BE2C (cell line): ENCODE results near the gene BMP6.

Experiments
- DNase-seq: peaks from one replicate; pipeline ENCODE4 v3.0.0-alpha.2; 2020
- H3K27me3 ChIP-seq: fragments of 250-450 bp; sonication (Bioruptor Pico); 2 replicates; pipeline ENCODE4 v1.5.1; 2020; ENCODE audit warnings: mild to moderate bottlenecking
- H3K36me3 ChIP-seq: fragments of 250-450 bp; sonication (Bioruptor Pico); 2 replicates; pipeline ENCODE4 v1.5.1; 2020; ENCODE audit warnings: mild to moderate bottlenecking
- H3K4me1 ChIP-seq: fragments of 250-450 bp; sonication (Bioruptor Pico); 2 replicates; pipeline ENCODE4 v1.5.1; 2020
- H3K4me3 ChIP-seq: 2 replicates; pipeline ENCODE4 v1.5.1; 2011; ENCODE audit warnings: low read depth, low read length
- H3K9me3 ChIP-seq: fragments of 250-450 bp; sonication (Bioruptor Pico); 2 replicates; pipeline ENCODE4 v1.5.1; 2020
- TF ChIP-seq, protein P1 (sequence below): IDR thresholded peaks from 2 replicates; pipeline ENCODE4 v1.5.1; 2012; ENCODE audit warnings: mild to moderate bottlenecking, low read depth, low read length

Gene BMP6

DNA sequence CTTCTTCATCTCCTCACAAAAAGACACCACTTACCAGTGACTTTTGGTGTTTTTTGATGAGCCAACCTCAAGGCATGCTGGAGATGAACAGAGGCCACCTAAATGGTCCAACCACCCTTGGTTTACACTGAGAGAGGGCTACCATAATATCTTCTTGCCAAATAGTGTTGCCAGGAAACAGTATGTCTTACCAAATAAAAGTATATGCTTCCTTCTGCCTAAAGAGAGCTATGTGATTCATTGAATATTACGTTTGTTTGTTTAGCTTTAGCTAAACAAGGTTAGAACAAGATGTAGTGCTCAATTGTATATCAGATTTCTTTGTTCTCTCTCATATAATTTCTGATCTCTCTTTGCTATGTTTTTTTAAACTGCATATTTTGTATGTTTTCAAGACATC is 40.6 kb upstream of the BMP6 start:
- no peak for DNase-seq
- Histone ChIP-seq H3K4me1 (no peaks in the 10 kb centered on the region), H3K4me3 (no peak overlapping the region), H3K9me3 (no peaks in the 10 kb centered on the region), H3K36me3 (no peaks in the 10 kb centered on the region), H3K27me3 (peaks cover 33% of the 10 kb centered on the region)
- TF ChIP-seq, protein P1, sequence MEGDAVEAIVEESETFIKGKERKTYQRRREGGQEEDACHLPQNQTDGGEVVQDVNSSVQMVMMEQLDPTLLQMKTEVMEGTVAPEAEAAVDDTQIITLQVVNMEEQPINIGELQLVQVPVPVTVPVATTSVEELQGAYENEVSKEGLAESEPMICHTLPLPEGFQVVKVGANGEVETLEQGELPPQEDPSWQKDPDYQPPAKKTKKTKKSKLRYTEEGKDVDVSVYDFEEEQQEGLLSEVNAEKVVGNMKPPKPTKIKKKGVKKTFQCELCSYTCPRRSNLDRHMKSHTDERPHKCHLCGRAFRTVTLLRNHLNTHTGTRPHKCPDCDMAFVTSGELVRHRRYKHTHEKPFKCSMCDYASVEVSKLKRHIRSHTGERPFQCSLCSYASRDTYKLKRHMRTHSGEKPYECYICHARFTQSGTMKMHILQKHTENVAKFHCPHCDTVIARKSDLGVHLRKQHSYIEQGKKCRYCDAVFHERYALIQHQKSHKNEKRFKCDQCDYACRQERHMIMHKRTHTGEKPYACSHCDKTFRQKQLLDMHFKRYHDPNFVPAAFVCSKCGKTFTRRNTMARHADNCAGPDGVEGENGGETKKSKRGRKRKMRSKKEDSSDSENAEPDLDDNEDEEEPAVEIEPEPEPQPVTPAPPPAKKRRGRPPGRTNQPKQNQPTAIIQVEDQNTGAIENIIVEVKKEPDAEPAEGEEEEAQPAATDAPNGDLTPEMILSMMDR: no peak

DNA sequence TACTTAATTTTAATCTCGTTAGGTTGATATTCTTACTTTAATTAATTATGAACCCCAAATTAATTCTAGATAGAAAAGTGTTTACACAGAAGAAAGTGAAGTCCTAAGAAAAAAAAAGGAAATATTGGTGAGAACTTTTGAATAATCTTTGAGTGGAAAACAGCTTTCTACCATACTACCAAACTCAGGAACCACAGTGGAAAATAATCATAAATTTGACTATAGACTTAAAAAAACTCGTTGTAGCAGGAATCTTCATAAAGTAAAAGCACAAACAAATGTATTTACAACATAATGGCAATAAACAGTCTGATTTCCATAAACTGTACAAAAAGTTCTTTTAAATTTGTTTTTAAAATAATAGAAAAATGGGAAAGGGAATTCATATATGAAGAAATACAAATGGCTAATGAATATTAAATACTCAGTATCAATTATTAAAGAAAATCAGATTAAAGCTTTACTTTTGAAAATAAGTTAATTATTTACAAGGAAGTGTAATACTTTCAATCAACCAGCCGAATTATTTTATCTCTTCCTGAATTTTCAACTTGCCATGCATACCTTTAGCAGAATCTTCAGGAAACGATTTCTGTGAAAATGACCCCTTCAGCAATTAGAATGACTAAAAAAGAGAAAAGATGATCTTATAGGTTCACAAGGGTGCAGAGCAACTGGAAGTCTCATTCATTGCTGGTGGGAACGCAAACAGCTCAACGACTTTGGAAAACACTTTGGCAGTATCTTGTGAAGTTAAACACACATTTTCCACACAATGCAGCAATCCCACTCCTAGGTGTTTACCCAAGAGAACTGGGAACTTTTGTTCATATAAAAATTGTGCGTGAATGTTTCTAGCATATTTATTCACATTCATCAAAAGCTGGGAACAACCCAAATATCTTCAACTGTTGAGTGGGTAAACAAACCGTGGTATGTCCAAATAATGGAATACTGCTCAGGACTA is 38.5 kb upstream of the BMP6 start:
- DNase-seq: no peak
- TF ChIP-seq, protein P1: no peak

DNA sequence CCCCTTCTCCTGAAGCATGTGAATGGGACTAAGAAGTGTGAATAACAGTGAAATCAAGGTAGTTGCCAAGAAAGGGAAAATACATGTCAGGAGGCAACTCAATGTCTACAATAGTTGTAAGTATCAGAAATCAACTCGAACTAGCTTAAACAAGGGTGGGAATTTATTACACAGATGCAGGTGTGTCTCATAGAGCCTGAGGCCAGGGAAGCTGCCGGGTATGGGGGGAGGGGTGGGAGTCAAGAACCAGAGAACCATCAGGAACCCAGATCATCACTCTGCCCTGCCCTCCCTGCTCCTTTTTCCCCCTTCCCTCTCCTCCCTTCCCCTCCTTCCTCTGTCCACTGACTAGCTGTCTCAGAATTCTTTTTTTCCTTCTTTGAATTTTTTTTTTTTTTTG is 34.9 kb upstream of the BMP6 start:
- Histone ChIP-seq H3K27me3 (peaks cover 31% of the 10 kb centered on the region), H3K4me1 (no peaks in the 10 kb centered on the region), H3K9me3 (no peaks in the 10 kb centered on the region), H3K4me3 (no peak overlapping the region), H3K36me3 (no peaks in the 10 kb centered on the region)
- TF ChIP-seq, protein P1: no peak
- no peak for DNase-seq

More for the DNA sequence above, 38.5 kb upstream of the BMP6 start:
- Histone ChIP-seq H3K36me3 (no peaks in the 10 kb centered on the region), H3K4me1 (no peaks in the 10 kb centered on the region), H3K9me3 (no peaks in the 10 kb centered on the region), H3K4me3 (no peak overlapping the region), H3K27me3 (peaks cover 34% of the 10 kb centered on the region)

- DNase-seq: no peak
- H3K9me3 ChIP-seq: no peaks in the 10 kb centered on the region
- TF ChIP-seq, protein P1: no peak
- H3K4me1 ChIP-seq: no peaks in the 10 kb centered on the region
- H3K36me3 ChIP-seq: no peaks in the 10 kb centered on the region
- H3K27me3 ChIP-seq: peaks cover 31% of the 10 kb centered on the region
- no peak overlapping the region for H3K4me3 ChIP-seq
Observed at GRCh38 chr6:7691675-7692452, 34.0 kb upstream of the BMP6 start.

DNA sequence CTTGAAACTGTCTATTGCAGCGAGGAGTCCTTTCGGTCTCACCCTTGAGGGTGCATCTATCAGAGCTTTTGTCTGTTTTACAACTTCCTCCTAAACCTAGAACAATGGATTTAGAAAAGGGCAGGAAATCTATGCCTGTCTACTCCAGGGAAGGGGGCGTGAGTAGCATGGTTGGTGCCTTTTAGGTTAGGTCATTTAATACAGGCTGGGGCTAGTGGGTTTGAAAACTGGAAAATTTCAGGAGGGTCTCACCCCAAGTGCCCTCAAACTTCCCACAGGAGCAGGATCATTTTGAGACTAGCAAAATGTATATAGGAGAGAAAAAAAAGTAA is 33.5 kb upstream of the BMP6 start:
- TF ChIP-seq, protein P1: no peak
- Histone ChIP-seq H3K4me1 (no peaks in the 10 kb centered on the region), H3K27me3 (peaks cover 26% of the 10 kb centered on the region), H3K9me3 (no peaks in the 10 kb centered on the region), H3K36me3 (no peaks in the 10 kb centered on the region), H3K4me3 (no peak overlapping the region)
- DNase-seq: no peak
